CD14-positive monocyte (primary cell): ENCODE results near the gene AHNAK. TPM values are rescaled to one million over a fixed set of nuclear protein-coding genes. Genes with fewer than 3 reads are reported as not detected.

ENCODE experiments used
- DNase-seq, 3 donors: peaks; one replicate each; pipeline ENCODE4 v3.0.0-alpha.2; 2011 to 2022
- H2AFZ ChIP-seq: 2 replicates; pipeline ENCODE4 v1.6.0; 2012; ENCODE audit warnings: mild to moderate bottlenecking, low read depth, low read length, inconsistent platforms; ENCODE audit not compliant: insufficient read depth, poor library complexity, severe bottlenecking
- H3K27ac ChIP-seq, 2 donors: 1 replicate in 1 of 2; 2 replicates in 1 of 2; pipeline ENCODE4 v1.5.1; 2012 to 2013; ENCODE audit warnings: low read length in 2 of 2, control low read depth in 1 of 2, inconsistent platforms in 1 of 2, low read depth in 1 of 2, mild to moderate bottlenecking in 1 of 2
- H3K27me3 ChIP-seq, 2 donors: one replicate each; pipeline versions ENCODE4 v1.6.0 to v1.6.1; 2011 to 2013; ENCODE audit warnings: low read length in 2 of 2; ENCODE audit not compliant: control insufficient read depth in 2 of 2, insufficient read depth in 2 of 2
- H3K36me3 ChIP-seq, 2 donors: replicated peaks in 1 of 2; 1 replicate in 1 of 2; 2 replicates in 1 of 2; pipeline versions ENCODE4 v1.5.1 to v1.6.1; 2012 to 2013; ENCODE audit warnings: low read length in 2 of 2, control low read depth in 1 of 2, inconsistent platforms in 1 of 2, mild to moderate bottlenecking in 1 of 2; ENCODE audit not compliant: insufficient read depth in 2 of 2, control insufficient read depth in 1 of 2
- H3K4me1 ChIP-seq, 2 donors: 1 replicate in 1 of 2; 2 replicates in 1 of 2; pipeline versions ENCODE4 v1.5.1 to v1.6.1; 2012 to 2013; ENCODE audit warnings: low read length in 2 of 2, control low read depth in 1 of 2, inconsistent platforms in 1 of 2, mild to moderate bottlenecking in 1 of 2, moderate library complexity in 1 of 2; ENCODE audit not compliant: insufficient read depth in 2 of 2, control insufficient read depth in 1 of 2
- H3K4me2 ChIP-seq: replicated peaks from 2 replicates; pipeline ENCODE3; 2012; ENCODE audit warnings: low read length, moderate library complexity, mild to moderate bottlenecking; ENCODE audit not compliant: poor library complexity, severe bottlenecking; ENCODE audit errors: extremely low read depth
- H3K4me3 ChIP-seq, 3 experiments: fragments of 200-600 bp in 1 of 3; sonication (generic) in 1 of 3; replicated peaks in 1 of 3; 1 replicate in 2 of 3; 2 replicates in 1 of 3; pipeline ENCODE4 v1.5.1; 2011 to 2013; ENCODE audit warnings: low read length in 3 of 3, mild to moderate bottlenecking in 3 of 3, control low read depth in 2 of 3, low read depth in 2 of 3, inconsistent platforms in 1 of 3, moderate library complexity in 1 of 3
- H3K79me2 ChIP-seq: 2 replicates; pipeline ENCODE4 v1.6.0; 2012; ENCODE audit warnings: mild to moderate bottlenecking, control low read depth, inconsistent platforms, low read length, moderate library complexity; ENCODE audit not compliant: insufficient read depth
- H3K9ac ChIP-seq: 2 replicates; pipeline ENCODE4 v1.6.0; 2017; ENCODE audit warnings: low read length, mild to moderate bottlenecking; ENCODE audit not compliant: insufficient read depth, poor library complexity, severe bottlenecking
- H3K9me3 ChIP-seq, 2 donors: replicated peaks in 1 of 2; 1 replicate in 1 of 2; 2 replicates in 1 of 2; pipeline versions ENCODE4 v1.5.1 to v1.6.1; 2012 to 2013; ENCODE audit warnings: low read length in 2 of 2, control low read depth in 1 of 2; ENCODE audit not compliant: control insufficient read depth in 1 of 2, insufficient read depth in 1 of 2
- H4K20me1 ChIP-seq: 2 replicates; pipeline ENCODE4 v1.6.0; 2012; ENCODE audit warnings: mild to moderate bottlenecking, low read length, control low read depth, moderate library complexity; ENCODE audit not compliant: insufficient read depth
- H3K27ac Mint-ChIP-seq, 7 donors: one replicate each; pipeline ENCODE4 v1.8.0; 2020; ENCODE audit warnings: mild to moderate bottlenecking in 7 of 7, mixed read lengths in 7 of 7, moderate library complexity in 6 of 7, inconsistent platforms in 2 of 7
- H3K27me3 Mint-ChIP-seq, 3 donors: one replicate each; pipeline ENCODE4 v1.8.0; 2021 to 2022; ENCODE audit warnings: low read depth in 3 of 3, mild to moderate bottlenecking in 3 of 3, mixed read lengths in 3 of 3, moderate library complexity in 3 of 3, inconsistent platforms in 1 of 3
- H3K36me3 Mint-ChIP-seq, 2 donors: one replicate each; pipeline ENCODE4 v1.8.0; 2020; ENCODE audit warnings: mixed read lengths in 2 of 2, inconsistent platforms in 1 of 2, mild to moderate bottlenecking in 1 of 2
- H3K4me1 Mint-ChIP-seq: one replicate; pipeline ENCODE4 v1.8.0; 2020; ENCODE audit warnings: mild to moderate bottlenecking, mixed read lengths
- H3K4me3 Mint-ChIP-seq, 2 donors: one replicate each; pipeline ENCODE4 v1.8.0; 2020; ENCODE audit warnings: mild to moderate bottlenecking in 2 of 2, mixed read lengths in 2 of 2, moderate library complexity in 1 of 2
- H3K9me3 Mint-ChIP-seq, 7 donors: one replicate each; pipeline ENCODE4 v1.8.0; 2020 to 2022; ENCODE audit warnings: mixed read lengths in 7 of 7, mild to moderate bottlenecking in 6 of 7, moderate library complexity in 6 of 7, inconsistent platforms in 2 of 7
- WGBS: methylation state at CpG from one replicate; pipeline ENCODE4 v1.1.5; 2013; ENCODE audit warnings: missing lambda C conversion rate; ENCODE audit not compliant: insufficient coverage; 5-methylcytosine and 5-hydroxymethylcytosine counted together
- intact Hi-C, 2 donors: fragments of 100-400 bp; cut with micrococcal nuclease; formaldehyde crosslinking; loops; one replicate each; pipeline versions ENCODE4 v1.15.0 to v1.15.1; 2023
- polyA plus RNA-seq, 3 donors: library from polyadenylated mRNA; depleted of rRNA in 1 of 3; unstranded in 2 of 3; stranded (reverse) in 1 of 3; fragments of 300-500 nt in 2 of 3; fragments of >200 nt in 1 of 3; fragmentation: Illumina TruSeq in 2 of 3; gene quantifications; 1 replicate in 2 of 3; 2 replicates in 1 of 3; pipeline ENCODE4 v1.2.3, GENCODE V29; 2012 to 2021
- TF ChIP-seq, protein P1 (sequence below): fragments of 200-600 bp; IDR thresholded peaks from one replicate; pipeline ENCODE4 v1.8.0; 2022; ENCODE audit warnings: antibody characterized with exemption, mild to moderate bottlenecking

AHNAK gene
- polyA plus RNA-seq, 3 donors, result 80.0 to 201 (median 103) TPM

DNA sequence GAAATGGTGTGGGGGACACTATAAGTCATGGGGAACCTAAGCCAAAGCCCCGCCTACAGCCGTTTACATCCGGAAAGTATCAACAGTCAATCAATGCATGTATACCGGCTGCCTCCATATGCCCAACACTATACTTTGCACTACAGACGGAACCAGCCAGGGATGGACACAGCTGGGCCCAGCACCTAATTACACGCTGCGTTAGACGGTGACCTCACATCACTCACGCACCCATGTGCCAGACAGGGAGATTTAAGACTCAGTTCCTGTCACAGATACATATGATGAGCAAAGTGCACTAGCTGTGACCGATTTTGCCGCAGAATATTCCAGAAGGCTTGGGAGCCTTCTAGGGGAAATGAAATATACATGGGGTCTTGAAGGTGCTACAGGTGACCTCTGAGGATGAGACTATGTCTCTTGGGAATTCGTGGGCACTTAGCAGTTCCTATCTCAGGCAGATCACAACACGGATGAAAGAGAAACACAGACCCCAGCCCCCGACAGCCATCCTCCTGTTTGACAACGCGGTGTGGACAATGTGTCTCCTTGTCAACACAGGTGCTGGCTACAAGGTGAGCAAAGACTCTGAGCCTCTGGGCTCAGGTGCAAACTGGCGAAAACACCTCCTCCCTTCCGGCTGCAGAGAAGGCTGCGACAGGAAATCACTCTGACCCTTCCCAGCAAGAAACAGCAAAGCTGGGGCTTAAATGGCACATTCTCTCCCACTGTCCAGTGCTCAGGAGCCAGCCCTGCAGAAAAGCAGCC is 8.0 kb downstream of the AHNAK start:
- Histone ChIP-seq H3K79me2 (peaks cover 100% of the 10 kb centered on the region), H3K4me2 (peak overlapping the region; percentile 33), H3K27me3 (no peaks in the 10 kb centered on the region), H3K27ac (peak overlapping the region; percentile 22 to 99), H4K20me1 (peaks cover 100% of the 10 kb centered on the region), H3K9ac (no peak overlapping the region), H3K4me3 (no peak overlapping the region), H3K9me3 (no peaks in the 10 kb centered on the region), H3K36me3 (peaks cover 40 to 41% of the 10 kb centered on the region in 2 donors), H2AFZ (no peak overlapping the region), H3K4me1 (peaks cover 56 to 59% of the 10 kb centered on the region in 2 donors)
- H3K9me3 Mint-ChIP-seq, result peaks cover 0 to 2% (median 0%) of the 10 kb centered on the region in 7 donors
- intact Hi-C loops, result no loop called here
- peaks cover 56% of the 10 kb centered on the region for H3K4me1 Mint-ChIP-seq
- H3K27ac Mint-ChIP-seq, result peak overlapping the region; percentile 72 to 93 (median 77)
- H3K36me3 Mint-ChIP-seq, result peaks cover 36 to 66% of the 10 kb centered on the region in 2 donors
- peaks cover 0 to 4% (median 0%) of the 10 kb centered on the region in 3 donors for H3K27me3 Mint-ChIP-seq
- no peak for DNase-seq
- WGBS, result 92% methylated on average over 17 of the region's 19 CpGs
- TF ChIP-seq, protein P1, sequence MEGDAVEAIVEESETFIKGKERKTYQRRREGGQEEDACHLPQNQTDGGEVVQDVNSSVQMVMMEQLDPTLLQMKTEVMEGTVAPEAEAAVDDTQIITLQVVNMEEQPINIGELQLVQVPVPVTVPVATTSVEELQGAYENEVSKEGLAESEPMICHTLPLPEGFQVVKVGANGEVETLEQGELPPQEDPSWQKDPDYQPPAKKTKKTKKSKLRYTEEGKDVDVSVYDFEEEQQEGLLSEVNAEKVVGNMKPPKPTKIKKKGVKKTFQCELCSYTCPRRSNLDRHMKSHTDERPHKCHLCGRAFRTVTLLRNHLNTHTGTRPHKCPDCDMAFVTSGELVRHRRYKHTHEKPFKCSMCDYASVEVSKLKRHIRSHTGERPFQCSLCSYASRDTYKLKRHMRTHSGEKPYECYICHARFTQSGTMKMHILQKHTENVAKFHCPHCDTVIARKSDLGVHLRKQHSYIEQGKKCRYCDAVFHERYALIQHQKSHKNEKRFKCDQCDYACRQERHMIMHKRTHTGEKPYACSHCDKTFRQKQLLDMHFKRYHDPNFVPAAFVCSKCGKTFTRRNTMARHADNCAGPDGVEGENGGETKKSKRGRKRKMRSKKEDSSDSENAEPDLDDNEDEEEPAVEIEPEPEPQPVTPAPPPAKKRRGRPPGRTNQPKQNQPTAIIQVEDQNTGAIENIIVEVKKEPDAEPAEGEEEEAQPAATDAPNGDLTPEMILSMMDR, result no peak
- H3K4me3 Mint-ChIP-seq, result no peak overlapping the region

DNA sequence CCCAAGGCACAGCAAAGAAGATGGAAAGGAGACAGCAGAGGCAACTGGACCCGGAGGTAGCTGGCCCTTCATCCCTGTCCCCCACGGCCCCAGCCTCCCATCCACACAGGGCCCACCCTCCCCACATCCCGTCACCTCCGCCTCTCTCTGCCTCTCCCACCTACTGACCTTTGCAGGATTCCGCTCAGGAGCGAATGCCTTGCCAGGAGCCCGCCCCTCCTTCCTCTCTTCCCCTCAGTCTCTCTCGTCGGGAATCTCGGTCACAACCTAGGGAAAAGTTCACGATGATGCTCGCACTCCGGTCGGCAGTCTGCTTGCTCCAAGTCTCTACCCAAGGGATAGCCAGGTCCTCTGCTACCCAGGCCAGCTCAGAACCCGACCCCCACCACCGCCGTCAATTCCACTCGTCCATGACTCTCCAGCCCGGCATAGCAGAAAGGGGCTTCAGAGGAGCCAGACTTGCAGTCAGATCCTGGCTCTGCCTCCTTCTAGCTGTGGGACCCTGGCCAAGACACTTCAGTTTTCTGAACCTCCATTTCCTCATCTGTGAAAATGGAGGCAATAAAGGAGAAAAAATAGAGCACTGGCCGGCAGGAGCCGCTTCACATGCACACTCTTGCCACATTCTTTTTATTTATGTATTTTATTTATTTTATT is 10.2 kb downstream of the AHNAK start:
- no peak overlapping the region for H3K9ac ChIP-seq
- H3K36me3 ChIP-seq, result peaks cover 63% of the 10 kb centered on the region in 2 donors
- no peak overlapping the region for H3K4me3 ChIP-seq
- H3K9me3 Mint-ChIP-seq, result peaks cover 0 to 3% (median 0%) of the 10 kb centered on the region in 7 donors
- peaks cover 0 to 3% (median 0%) of the 10 kb centered on the region in 3 donors for H3K27me3 Mint-ChIP-seq
- H3K27ac Mint-ChIP-seq, result peak overlapping the region in 6 of 7 donors; percentile 5 to 79 (median 44)
- peaks cover 100% of the 10 kb centered on the region for H4K20me1 ChIP-seq
- H3K36me3 Mint-ChIP-seq, result peaks cover 59 to 84% of the 10 kb centered on the region in 2 donors
- intact Hi-C loops, result no loop called here
- no peak for DNase-seq
- no peak overlapping the region for H3K4me3 Mint-ChIP-seq
- peaks cover 34% of the 10 kb centered on the region for H3K4me1 Mint-ChIP-seq
- no peaks in the 10 kb centered on the region for H3K27me3 ChIP-seq
- peaks cover 34 to 37% of the 10 kb centered on the region in 2 donors for H3K4me1 ChIP-seq
- peaks cover 100% of the 10 kb centered on the region for H3K79me2 ChIP-seq
- H3K9me3 ChIP-seq, result no peaks in the 10 kb centered on the region
- H2AFZ ChIP-seq, result no peak overlapping the region
- H3K4me2 ChIP-seq, result no peak overlapping the region
- TF ChIP-seq, protein P1, result no peak
- 97% methylated on average over 17 of the region's 21 CpGs for WGBS
- H3K27ac ChIP-seq, result no peak overlapping the region
